H9 (cell line): ENCODE measurements around the gene CEP112. TPM values are rescaled to one million over a fixed set of nuclear protein-coding genes. Genes with fewer than 3 reads are reported as not detected.
"Not testable (repeated sequence)": the region's sequence is repeated elsewhere in the genome, so short reads cannot be mapped to it uniquely, and the experiment has no call there.

Source experiments
- DNase-seq: peaks from one replicate; pipeline ENCODE4 v3.0.0-alpha.2; 2017
- H2AFZ ChIP-seq: one replicate; pipeline ENCODE4 v1.6.1; 2013; ENCODE audit warnings: mild to moderate bottlenecking, low read length, control low read depth, moderate library complexity
- H2AK5ac ChIP-seq: 2 replicates; pipeline ENCODE4 v1.6.1; 2013; ENCODE audit warnings: low read length, control low read depth, mixed read lengths; ENCODE audit not compliant: insufficient read length
- H2BK120ac ChIP-seq: one replicate; pipeline ENCODE4 v1.6.1; 2013; ENCODE audit warnings: low read depth, mild to moderate bottlenecking, low read length, control low read depth, inconsistent platforms; ENCODE audit not compliant: poor library complexity, severe bottlenecking
- H2BK12ac ChIP-seq: 2 replicates; pipeline ENCODE4 v1.6.1; 2013; ENCODE audit warnings: low read length, control low read depth, mixed read lengths, low read depth; ENCODE audit not compliant: insufficient read length
- H2BK15ac ChIP-seq: 2 replicates; pipeline ENCODE4 v1.6.1; 2013; ENCODE audit warnings: low read depth, low read length, control low read depth
- H2BK20ac ChIP-seq: one replicate; pipeline ENCODE4 v1.6.1; 2013; ENCODE audit warnings: low read depth, mild to moderate bottlenecking, low read length, control low read depth, inconsistent platforms; ENCODE audit not compliant: poor library complexity, severe bottlenecking
- H2BK5ac ChIP-seq: 2 replicates; pipeline ENCODE4 v1.6.1; 2013; ENCODE audit warnings: low read length, control low read depth, mixed read lengths; ENCODE audit not compliant: insufficient read length
- H3K14ac ChIP-seq: 2 replicates; pipeline ENCODE4 v1.6.1; 2013; ENCODE audit warnings: low read length, control low read depth; ENCODE audit not compliant: insufficient read depth
- H3K18ac ChIP-seq: 2 replicates; pipeline ENCODE4 v1.6.1; 2013; ENCODE audit warnings: low read depth, mild to moderate bottlenecking, mixed read lengths, low read length, control low read depth; ENCODE audit not compliant: insufficient read length
- H3K23ac ChIP-seq: 2 replicates; pipeline ENCODE4 v1.6.1; 2013; ENCODE audit warnings: low read length, control low read depth, mixed read lengths, low read depth; ENCODE audit not compliant: insufficient read length
- H3K23me2 ChIP-seq: 2 replicates; pipeline ENCODE4 v1.6.1; 2013; ENCODE audit warnings: low read depth, mild to moderate bottlenecking, mixed read lengths, low read length, control low read depth; ENCODE audit not compliant: insufficient read length, poor library complexity, severe bottlenecking
- H3K27ac ChIP-seq: 2 replicates; pipeline ENCODE4 v1.5.1; 2013; ENCODE audit warnings: low read length, control low read depth, mixed read lengths, low read depth; ENCODE audit not compliant: insufficient read length
- H3K27me3 ChIP-seq: 2 replicates; pipeline ENCODE4 v1.6.1; 2013; ENCODE audit warnings: low read length, control low read depth, inconsistent platforms; ENCODE audit not compliant: insufficient read depth
- H3K4ac ChIP-seq: 2 replicates; pipeline ENCODE4 v1.6.1; 2013; ENCODE audit warnings: low read depth, mild to moderate bottlenecking, control low read depth, inconsistent platforms, low read length, moderate library complexity
- H3K4me1 ChIP-seq: 2 replicates; pipeline ENCODE4 v1.6.1; 2013; ENCODE audit warnings: low read length, control low read depth, inconsistent platforms; ENCODE audit not compliant: insufficient read depth
- H3K4me2 ChIP-seq: 2 replicates; pipeline ENCODE4 v1.6.1; 2013; ENCODE audit warnings: low read length, control low read depth, mixed read lengths; ENCODE audit not compliant: insufficient read length, insufficient read depth
- H3K56ac ChIP-seq: 2 replicates; pipeline ENCODE4 v1.6.1; 2013; ENCODE audit warnings: low read depth, mild to moderate bottlenecking, mixed read lengths, low read length, control low read depth; ENCODE audit not compliant: insufficient read length
- H3K79me1 ChIP-seq: 2 replicates; pipeline ENCODE4 v1.6.1; 2013; ENCODE audit warnings: low read depth, mild to moderate bottlenecking, moderate library complexity, low read length, control low read depth, inconsistent platforms; ENCODE audit not compliant: insufficient read depth, poor library complexity, severe bottlenecking
- H3K79me2 ChIP-seq: 2 replicates; pipeline ENCODE4 v1.6.1; 2013; ENCODE audit warnings: low read length, control low read depth, inconsistent platforms; ENCODE audit not compliant: insufficient read depth
- H3K9ac ChIP-seq: 2 replicates; pipeline ENCODE4 v1.6.1; 2013; ENCODE audit warnings: low read length, control low read depth, mixed read lengths; ENCODE audit not compliant: insufficient read length; ENCODE audit errors: extremely low read depth
- H3K9me3 ChIP-seq: one replicate; pipeline ENCODE4 v1.6.1; 2013; ENCODE audit warnings: low read depth, low read length, inconsistent platforms; ENCODE audit not compliant: control insufficient read depth
- H3T11ph ChIP-seq: one replicate; pipeline ENCODE4 v1.6.1; 2013; ENCODE audit warnings: mild to moderate bottlenecking, low read length, control low read depth, inconsistent platforms
- H4K20me1 ChIP-seq: one replicate; pipeline ENCODE4 v1.6.1; 2013; ENCODE audit not compliant: control insufficient read depth, insufficient read length, insufficient read depth
- H4K5ac ChIP-seq: 2 replicates; pipeline ENCODE4 v1.6.1; 2013; ENCODE audit warnings: low read depth, mild to moderate bottlenecking, mixed read lengths, low read length, control low read depth; ENCODE audit not compliant: insufficient read length
- H4K8ac ChIP-seq: replicated peaks from 2 replicates; pipeline ENCODE4 v1.6.1; 2013; ENCODE audit warnings: low read length, control low read depth, mixed read lengths, low read depth; ENCODE audit not compliant: insufficient read length
- H4K91ac ChIP-seq: 2 replicates; pipeline ENCODE4 v1.6.1; 2013; ENCODE audit warnings: low read depth, mild to moderate bottlenecking, moderate library complexity, mixed read lengths, low read length, control low read depth; ENCODE audit not compliant: insufficient read length
- H3K27ac Mint-ChIP-seq, 3 experiments: 2 replicates in 2 of 3; 3 replicates in 1 of 3; pipeline ENCODE4 v1.8.0; 2020 to 2021; ENCODE audit warnings: mixed read lengths in 3 of 3, mild to moderate bottlenecking in 1 of 3, moderate library complexity in 1 of 3
- H3K27me3 Mint-ChIP-seq: 2 replicates; pipeline ENCODE4 v1.8.0; 2021; ENCODE audit warnings: low read depth, mild to moderate bottlenecking, moderate library complexity, mixed read lengths
- H3K36me3 Mint-ChIP-seq, 3 experiments: 2 replicates in 2 of 3; 3 replicates in 1 of 3; pipeline ENCODE4 v1.8.0; 2020 to 2021; ENCODE audit warnings: low read depth in 3 of 3, mixed read lengths in 3 of 3; ENCODE audit not compliant: insufficient read depth in 1 of 3
- H3K4me1 Mint-ChIP-seq, 2 experiments: 2 replicates each; pipeline ENCODE4 v1.8.0; 2020; ENCODE audit warnings: mixed read lengths in 2 of 2
- H3K4me3 Mint-ChIP-seq, 2 experiments: 2 replicates in 1 of 2; 3 replicates in 1 of 2; pipeline ENCODE4 v1.8.0; 2020 to 2021; ENCODE audit warnings: mild to moderate bottlenecking in 2 of 2, mixed read lengths in 2 of 2, moderate library complexity in 1 of 2
- H3K9me3 Mint-ChIP-seq, 2 experiments: 2 replicates in 1 of 2; 3 replicates in 1 of 2; pipeline ENCODE4 v1.8.0; 2020; ENCODE audit warnings: mild to moderate bottlenecking in 2 of 2, mixed read lengths in 2 of 2, moderate library complexity in 1 of 2
- WGBS: extraction: QIAGEN DNeasy Blood & Tissue Kit; methylation state at CpG from one replicate; pipeline ENCODE4 v1.1.7; 2013; ENCODE audit warnings: missing lambda C conversion rate, low lambda C conversion rate, mixed read lengths; ENCODE audit not compliant: insufficient read length; ENCODE audit errors: extremely low coverage; 5-methylcytosine and 5-hydroxymethylcytosine counted together
- total RNA-seq: library from RNA; stranded (reverse); gene quantifications from 2 replicates; pipeline ENCODE4 v1.2.1, GENCODE V29; 2021
- TF ChIP-seq, protein P1 (sequence below): fragments of 200-600 bp; sonication (generic); conservative IDR thresholded peaks from 3 replicates; pipeline ENCODE4 v1.8.0; 2021; ENCODE audit warnings: antibody characterized with exemption, mild to moderate bottlenecking

Gene CEP112
- total RNA-seq, 1 experiment from 2014 or later = 5.4 TPM

DNA sequence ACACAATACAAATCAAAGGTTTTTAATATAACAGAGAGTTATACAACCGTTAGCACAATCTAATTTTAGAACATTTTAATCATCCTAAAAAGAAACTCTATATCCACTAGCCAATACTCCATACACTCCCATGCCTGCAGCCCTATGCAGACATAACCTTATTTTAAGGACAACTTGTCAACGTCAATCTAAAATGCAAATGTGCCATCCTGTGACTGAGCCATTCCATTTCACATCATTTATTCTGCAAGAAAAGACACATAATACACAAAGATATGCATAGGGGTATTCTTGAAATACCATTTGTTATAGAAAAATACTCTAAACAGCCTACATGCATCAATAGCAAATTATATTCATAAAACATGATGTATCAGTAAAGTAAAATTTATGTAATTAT, 106.7 kb downstream of the CEP112 start:
- Histone ChIP-seq H4K91ac (no peak overlapping the region), H3K79me1 (no peaks in the 10 kb centered on the region), H2BK120ac (no peak overlapping the region), H3K4ac (no peak overlapping the region), H3K56ac (no peak overlapping the region), H3K27ac (no peak overlapping the region), H3K14ac (no peak overlapping the region), H4K20me1 (no peaks in the 10 kb centered on the region), H3K4me1 (no peaks in the 10 kb centered on the region), H3K27me3 (no peaks in the 10 kb centered on the region), H4K8ac (no peak overlapping the region), H2BK20ac (no peak overlapping the region), H2BK12ac (no peak overlapping the region), H3K9me3 (no peaks in the 10 kb centered on the region), H3T11ph (no peak overlapping the region), H3K4me2 (no peak overlapping the region), H3K79me2 (no peaks in the 10 kb centered on the region), H4K5ac (no peak overlapping the region), H3K9ac (no peak overlapping the region), H2AFZ (no peak overlapping the region), H3K23me2 (no peaks in the 10 kb centered on the region), H2BK5ac (no peak overlapping the region), H3K23ac (no peak overlapping the region), H2AK5ac (no peak overlapping the region), H2BK15ac (no peak overlapping the region), H3K18ac (no peak overlapping the region)
- Mint-ChIP-seq H3K27ac (no peak overlapping the region), H3K36me3 (peaks cover 11 to 12% (median 11%) of the 10 kb centered on the region in 3 experiments), H3K4me3 (no peak overlapping the region), H3K27me3 (no peaks in the 10 kb centered on the region), H3K4me1 (peaks cover 0 to 2% of the 10 kb centered on the region in 2 experiments; a peak in 2 of 4 replicates), H3K9me3 (peaks cover 9 to 11% of the 10 kb centered on the region in 2 experiments; a peak in 4 of 5 replicates)
- no peak for DNase-seq
- TF ChIP-seq, protein P1, sequence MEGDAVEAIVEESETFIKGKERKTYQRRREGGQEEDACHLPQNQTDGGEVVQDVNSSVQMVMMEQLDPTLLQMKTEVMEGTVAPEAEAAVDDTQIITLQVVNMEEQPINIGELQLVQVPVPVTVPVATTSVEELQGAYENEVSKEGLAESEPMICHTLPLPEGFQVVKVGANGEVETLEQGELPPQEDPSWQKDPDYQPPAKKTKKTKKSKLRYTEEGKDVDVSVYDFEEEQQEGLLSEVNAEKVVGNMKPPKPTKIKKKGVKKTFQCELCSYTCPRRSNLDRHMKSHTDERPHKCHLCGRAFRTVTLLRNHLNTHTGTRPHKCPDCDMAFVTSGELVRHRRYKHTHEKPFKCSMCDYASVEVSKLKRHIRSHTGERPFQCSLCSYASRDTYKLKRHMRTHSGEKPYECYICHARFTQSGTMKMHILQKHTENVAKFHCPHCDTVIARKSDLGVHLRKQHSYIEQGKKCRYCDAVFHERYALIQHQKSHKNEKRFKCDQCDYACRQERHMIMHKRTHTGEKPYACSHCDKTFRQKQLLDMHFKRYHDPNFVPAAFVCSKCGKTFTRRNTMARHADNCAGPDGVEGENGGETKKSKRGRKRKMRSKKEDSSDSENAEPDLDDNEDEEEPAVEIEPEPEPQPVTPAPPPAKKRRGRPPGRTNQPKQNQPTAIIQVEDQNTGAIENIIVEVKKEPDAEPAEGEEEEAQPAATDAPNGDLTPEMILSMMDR = no peak
- WGBS = no CpG with 5 or more reads among the region's 2 CpGs

DNA sequence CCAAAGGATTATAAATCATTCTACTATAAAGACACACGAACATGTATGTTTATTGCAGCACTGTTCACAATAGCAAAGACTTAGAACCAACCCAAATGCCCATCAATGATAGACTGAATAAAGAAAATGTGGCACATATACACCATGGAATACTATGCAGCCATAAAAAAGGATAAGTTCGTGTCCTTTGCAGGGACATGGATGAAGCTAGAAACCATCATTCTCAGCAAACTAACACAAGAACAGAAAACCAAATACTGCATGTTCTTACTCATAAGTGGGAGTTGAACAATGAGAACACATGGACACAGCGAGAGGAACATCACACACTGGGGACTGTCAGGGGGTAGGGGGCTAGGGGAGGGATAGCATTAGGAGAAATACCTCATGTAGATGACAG, 111.3 kb downstream of the CEP112 start:
- DNase-seq, H2BK5ac ChIP-seq, H3K27ac ChIP-seq, H2BK120ac ChIP-seq, H3K4me2 ChIP-seq, H3K4me1 Mint-ChIP-seq, H3K14ac ChIP-seq, H3T11ph ChIP-seq, H4K5ac ChIP-seq, H3K27ac Mint-ChIP-seq, H3K56ac ChIP-seq, H3K9ac ChIP-seq, H2AFZ ChIP-seq, H4K20me1 ChIP-seq, H2BK12ac ChIP-seq, H2AK5ac ChIP-seq, H3K23me2 ChIP-seq, H3K23ac ChIP-seq, H4K8ac ChIP-seq, H3K4ac ChIP-seq, H3K79me1 ChIP-seq, H2BK20ac ChIP-seq, H3K18ac ChIP-seq, H3K27me3 Mint-ChIP-seq, H3K27me3 ChIP-seq, H3K79me2 ChIP-seq, H4K91ac ChIP-seq, H3K9me3 ChIP-seq, H3K4me1 ChIP-seq, H2BK15ac ChIP-seq, H3K4me3 Mint-ChIP-seq: not testable (repeated sequence)
- WGBS = no CpG with 5 or more reads among the region's 3 CpGs
- peaks cover 8 to 10% of the 10 kb centered on the region in 2 experiments; a peak in 4 of 5 replicates for H3K9me3 Mint-ChIP-seq
- H3K36me3 Mint-ChIP-seq = peaks cover 4 to 14% (median 8%) of the 10 kb centered on the region in 3 experiments
